Hindlimb muscle (tissue), 1 donor: Measurements from ENCODE around the gene PIGL. TPM values are rescaled to one million over a fixed set of nuclear protein-coding genes. Genes with fewer than 3 reads are reported as not detected.
A peak's percentile ranks its signal among the peaks of the same experiment; 100 is the strongest.
"Not testable (repeated sequence)": the region's sequence is repeated elsewhere in the genome, so short reads cannot be mapped to it uniquely, and the experiment has no call there.

Experiments used
- DNase-seq: peaks from one replicate; pipeline ENCODE4 v3.0.0-alpha.2; 2013
- polyA plus RNA-seq: library from polyadenylated mRNA; unstranded; fragments of 120-200 nt; gene quantifications from one replicate; pipeline ENCODE4 v1.2.1, GENCODE V29; 2013; ENCODE audit not compliant: insufficient read length

The PIGL gene
- polyA plus RNA-seq, 1 donor = 18.2 TPM

GRCh38 chr17:16222406-16222805 is 5.4 kb downstream of the PIGL start:
- DNase-seq = no peak

GRCh38 chr17:16229912-16230561 is 13.0 kb downstream of the PIGL start:
- DNase-seq = not testable (repeated sequence)

- no peak for DNase-seq
Observed at GRCh38 chr17:16232391-16232790, 15.4 kb downstream of the PIGL start.

- no peak for DNase-seq
Observed at GRCh38 chr17:16239931-16240330, 22.9 kb downstream of the PIGL start.

GRCh38 chr17:16241906-16242399 is 24.9 kb downstream of the PIGL start:
- no peak for DNase-seq

- no peak for DNase-seq
Observed at GRCh38 chr17:16243385-16243784, 26.4 kb downstream of the PIGL start.

- DNase-seq = no peak
Observed at GRCh38 chr17:16243801-16244567, 27.0 kb downstream of the PIGL start.

GRCh38 chr17:16247586-16247984 is 30.6 kb downstream of the PIGL start:
- DNase-seq = no peak

GRCh38 chr17:16250635-16251034 is 33.6 kb downstream of the PIGL start:
- DNase-seq = no peak

- DNase-seq = no peak
Observed at GRCh38 chr17:16251043-16251442, 34.0 kb downstream of the PIGL start.

- DNase-seq = no peak
Observed at GRCh38 chr17:16251556-16251955, 34.5 kb downstream of the PIGL start.

- DNase-seq = no peak
Observed at GRCh38 chr17:16254773-16255400, 37.9 kb downstream of the PIGL start.

- peak; percentile 40 for DNase-seq
Observed at GRCh38 chr17:16255481-16255921, 38.5 kb downstream of the PIGL start.

- DNase-seq = peak; percentile 35
Observed at GRCh38 chr17:16258901-16259300, 41.9 kb downstream of the PIGL start.

- no peak for DNase-seq
Observed at GRCh38 chr17:16259926-16260325, 42.9 kb downstream of the PIGL start.

GRCh38 chr17:16261049-16261448 is 44.0 kb downstream of the PIGL start:
- no peak for DNase-seq

GRCh38 chr17:16262201-16262600 is 45.2 kb downstream of the PIGL start:
- no peak for DNase-seq

- no peak for DNase-seq
Observed at GRCh38 chr17:16267174-16267573, 50.2 kb downstream of the PIGL start.

GRCh38 chr17:16269658-16270057 is 52.6 kb downstream of the PIGL start:
- no peak for DNase-seq

GRCh38 chr17:16272111-16272840 is 55.3 kb downstream of the PIGL start:
- DNase-seq = no peak

- DNase-seq = no peak
Observed at GRCh38 chr17:16273499-16273898, 56.5 kb downstream of the PIGL start.

- DNase-seq = no peak
Observed at GRCh38 chr17:16273929-16274339, 56.9 kb downstream of the PIGL start.

GRCh38 chr17:16275024-16275423 is 58.0 kb downstream of the PIGL start:
- no peak for DNase-seq
